T-helper 1 cell treated with Interleukin-12 subunit alpha and Interleukin-12 subunit beta and Interleukin-4 antibody, amounts not matched to agents 30 ng/mL and 1 ng/mL, for 36 hours (primary cell): ENCODE data around the gene COPS6. TPM values are rescaled to one million over a fixed set of nuclear protein-coding genes. Genes with fewer than 3 reads are reported as not detected.

Source experiments
- intact Hi-C: fragments of 100-400 bp; cut with micrococcal nuclease; formaldehyde crosslinking; loops from one replicate; pipeline ENCODE4 v1.15.1; 2024
- total RNA-seq: library from RNA; stranded (reverse); gene quantifications from 2 replicates; pipeline ENCODE4 v1.2.3, GENCODE V29; 2022

Gene COPS6
- total RNA-seq, 1 donor from 2014 or later = 110 TPM

GRCh38 chr7:100124301-100125230, 35.8 kb downstream of the COPS6 start:
- intact Hi-C loops = loop anchor here (10.0 kb wide), 1 partner anchor 550 kb away; the partner anchor contains the start of gene GNB2

- intact Hi-C loops = loop anchor here (1.0 to 10.0 kb wide), 5 partner anchors 22 to 548 kb away; partner anchors contain the start of genes GNB2, LAMTOR4, MEPCE and ZCWPW1
Measured at GRCh38 chr7:100126239-100126930, 37.6 kb downstream of the COPS6 start.

- intact Hi-C loops = loop anchor here (1.0 to 10.0 kb wide), 8 partner anchors 8 to 548 kb away; partner anchors contain the start of genes CNPY4, GNB2, LAMTOR4 and MEPCE
Measured at GRCh38 chr7:100126931-100127865, 38.4 kb downstream of the COPS6 start, which contains the start of gene MBLAC1. MBLAC1 (plus strand) TSS chr7:100126967; CDS start chr7:100127396, 429 bp downstream.

- intact Hi-C loops = loop anchor here (1.0 to 10.0 kb wide), 5 partner anchors 9 to 547 kb away; partner anchors contain the start of genes CNPY4, GNB2, MEPCE and TAF6
Measured at GRCh38 chr7:100127866-100128636, 39.3 kb downstream of the COPS6 start.

GRCh38 chr7:100128637-100128963, 39.8 kb downstream of the COPS6 start:
- intact Hi-C loops = loop anchor here (10.0 kb wide), 1 partner anchor 546 kb away; the partner anchor contains the start of gene GNB2

- intact Hi-C loops = loop anchor here (5.0 kb wide), 1 partner anchor 142 kb away; no protein-coding TSS in a partner anchor
Measured at GRCh38 chr7:100130220-100130607, 41.4 kb downstream of the COPS6 start.

GRCh38 chr7:100130608-100131453, 42.1 kb downstream of the COPS6 start:
- intact Hi-C loops = loop anchor here (1.0 to 5.0 kb wide), 4 partner anchors 17 to 152 kb away; partner anchors contain the start of gene LAMTOR4

- intact Hi-C loops = loop anchor here (1.0 to 5.0 kb wide), 8 partner anchors 77 to 318 kb away; partner anchors contain the start of gene ZCWPW1
Measured at GRCh38 chr7:100132126-100132525, 43.4 kb downstream of the COPS6 start.

- intact Hi-C loops = loop anchor here (1.0 to 5.0 kb wide), 8 partner anchors 76 to 318 kb away; partner anchors contain the start of gene ZCWPW1
Measured at GRCh38 chr7:100132697-100133151, 44.0 kb downstream of the COPS6 start.

GRCh38 chr7:100137851-100138760, 49.3 kb downstream of the COPS6 start:
- intact Hi-C loops = no loop called here

- intact Hi-C loops = no loop called here
Measured at GRCh38 chr7:100141555-100141949, 52.8 kb downstream of the COPS6 start.

Other genes starting within 250 kb of the COPS6 start
- 0.39 and 0.59 TPM in 2 replicates for gene OR2AE1, start 211.9 kb upstream of the COPS6 start, total RNA-seq
- 29.2 and 29.7 TPM in 2 replicates for gene TRIM4, start 169.4 kb upstream of the COPS6 start, total RNA-seq
- gene GJC3, start 159.3 kb upstream of the COPS6 start, total RNA-seq = 0.32 TPM in 1 of 2 replicates, not detected in the other
- gene AZGP1, start 112.9 kb upstream of the COPS6 start, total RNA-seq = not detected in 2 replicates
- gene ZKSCAN1, start 73.4 kb upstream of the COPS6 start, total RNA-seq = 69.7 and 75.2 TPM in 2 replicates
- gene ZSCAN21, start 39.2 kb upstream of the COPS6 start, total RNA-seq = 8.7 and 9.2 TPM in 2 replicates
- 28.0 and 28.3 TPM in 2 replicates for gene ZNF3, start 7.2 kb upstream of the COPS6 start, total RNA-seq
- gene MCM7, start 12.4 kb downstream of the COPS6 start, total RNA-seq = 257 and 262 TPM in 2 replicates
- 10.7 and 12.0 TPM in 2 replicates for gene AP4M1, start 12.7 kb downstream of the COPS6 start, total RNA-seq
- gene TAF6, start 30.4 kb downstream of the COPS6 start, total RNA-seq = 67.1 and 69.0 TPM in 2 replicates
- 37.0 and 39.5 TPM in 2 replicates for gene CNPY4, start 30.7 kb downstream of the COPS6 start, total RNA-seq
- gene MBLAC1, start 38.0 kb downstream of the COPS6 start, total RNA-seq = 5.0 and 6.0 TPM in 2 replicates
- 150 and 161 TPM in 2 replicates for gene LAMTOR4, start 59.9 kb downstream of the COPS6 start, total RNA-seq
- gene TRAPPC14, start 69.8 kb downstream of the COPS6 start, total RNA-seq = 58.1 and 61.1 TPM in 2 replicates
- gene GAL3ST4, start 79.6 kb downstream of the COPS6 start, total RNA-seq = 2.8 and 3.0 TPM in 2 replicates
- gene GPC2, start 88.4 kb downstream of the COPS6 start, total RNA-seq = 4.4 and 5.6 TPM in 2 replicates
- 33.0 and 38.3 TPM in 2 replicates for gene STAG3, start 88.9 kb downstream of the COPS6 start, total RNA-seq
- gene PVRIG, start 131.0 kb downstream of the COPS6 start, total RNA-seq = 69.1 and 72.8 TPM in 2 replicates
- not detected in 2 replicates for gene SPDYE3, start 218.7 kb downstream of the COPS6 start, total RNA-seq